HG03196 (cell line): ENCODE measurements around the gene HERC2.

ENCODE experiments used
- ATAC-seq: cut with Tn5 transposase; IDR thresholded peaks from one replicate; pipeline ENCODE4 v1.9.1; 2021; ENCODE audit not compliant: unreplicated experiment

The HERC2 gene

GRCh38 chr15:28101201-28101600, 220.8 kb downstream of the HERC2 start:
- ATAC-seq, result no peak

GRCh38 chr15:28100516-28101195, 221.3 kb downstream of the HERC2 start:
- no peak for ATAC-seq

- ATAC-seq, result no peak
Observed at GRCh38 chr15:28099555-28100140, 222.3 kb downstream of the HERC2 start.

- ATAC-seq, result no peak
Observed at GRCh38 chr15:28098766-28099554, 223.0 kb downstream of the HERC2 start, which contains the start of gene OCA2. TSS of gene OCA2 (minus strand) at chr15:28099315. CDS start at chr15:28081874, 17,441 bp downstream.

GRCh38 chr15:28098360-28098765, 223.6 kb downstream of the HERC2 start:
- ATAC-seq, result no peak

- no peak for ATAC-seq
Observed at GRCh38 chr15:28097656-28098359, 224.2 kb downstream of the HERC2 start.

- ATAC-seq, result no peak
Observed at GRCh38 chr15:28096670-28097431, 225.1 kb downstream of the HERC2 start.

- ATAC-seq, result no peak
Observed at GRCh38 chr15:28096411-28096669, 225.6 kb downstream of the HERC2 start.

GRCh38 chr15:28094732-28095521, 227.1 kb downstream of the HERC2 start:
- no peak for ATAC-seq

GRCh38 chr15:28093752-28094535, 228.0 kb downstream of the HERC2 start:
- no peak for ATAC-seq

GRCh38 chr15:28091313-28091712, 230.7 kb downstream of the HERC2 start:
- no peak for ATAC-seq

- peak; percentile 96 for ATAC-seq
Observed at GRCh38 chr15:28086175-28086703, 235.7 kb downstream of the HERC2 start.

GRCh38 chr15:28085489-28086174, 236.3 kb downstream of the HERC2 start:
- ATAC-seq, result no peak

- no peak for ATAC-seq
Observed at GRCh38 chr15:28084547-28084946, 237.4 kb downstream of the HERC2 start.

GRCh38 chr15:28082891-28083684, 238.9 kb downstream of the HERC2 start:
- no peak for ATAC-seq

- ATAC-seq, result no peak
Observed at GRCh38 chr15:28081594-28081993, 240.4 kb downstream of the HERC2 start.

GRCh38 chr15:28080386-28080785, 241.6 kb downstream of the HERC2 start:
- ATAC-seq, result no peak
